MM.1S (cell line): ENCODE results near the gene BCCIP.
A peak's percentile ranks its signal among the peaks of the same experiment; 100 is the strongest.

Experiments used
- DNase-seq: peaks from one replicate; pipeline ENCODE4 v3.0.0-alpha.2; 2015
- H2AFZ ChIP-seq: fragments of 300-600 bp; sonication (generic); 2 replicates; pipeline ENCODE4 v1.6.0; 2016; ENCODE audit warnings: antibody characterized with exemption, low read length
- H3F3A ChIP-seq: fragments of 300-600 bp; sonication (generic); 2 replicates; pipeline ENCODE4 v1.6.1; 2016; ENCODE audit warnings: mild to moderate bottlenecking, antibody characterized with exemption, low read length, moderate library complexity, mixed read lengths; ENCODE audit not compliant: insufficient read depth
- H3K27ac ChIP-seq: fragments of 300-600 bp; sonication (generic); 2 replicates; pipeline ENCODE4 v1.5.1; 2016; ENCODE audit warnings: mild to moderate bottlenecking, low read length
- H3K27me3 ChIP-seq: fragments of 300-600 bp; sonication (generic); replicated peaks from 2 replicates; pipeline ENCODE4 v1.6.0; 2016; ENCODE audit warnings: low read length; ENCODE audit not compliant: insufficient read depth
- H3K36me3 ChIP-seq: fragments of 300-600 bp; sonication (generic); replicated peaks from 2 replicates; pipeline ENCODE4 v1.6.1; 2016; ENCODE audit warnings: mild to moderate bottlenecking, low read length, mixed read lengths; ENCODE audit not compliant: insufficient read depth
- H3K4me1 ChIP-seq: fragments of 300-600 bp; sonication (generic); 2 replicates; pipeline ENCODE4 v1.6.1; 2016; ENCODE audit warnings: low read length, mixed read lengths
- H3K4me2 ChIP-seq: fragments of 300-600 bp; sonication (generic); 2 replicates; pipeline ENCODE4 v1.6.0; 2016; ENCODE audit warnings: low read depth, low read length
- H3K4me3 ChIP-seq: fragments of 300-600 bp; sonication (generic); 2 replicates; pipeline ENCODE4 v1.5.1; 2016; ENCODE audit warnings: low read length, mixed read lengths
- H3K79me2 ChIP-seq: fragments of 300-600 bp; sonication (generic); 2 replicates; pipeline ENCODE4 v1.6.1; 2016; ENCODE audit warnings: mixed run types, low read length, mixed read lengths
- H3K9ac ChIP-seq: fragments of 300-600 bp; sonication (generic); 2 replicates; pipeline ENCODE4 v1.6.1; 2016; ENCODE audit warnings: low read length, mixed read lengths
- H3K9me2 ChIP-seq: fragments of 300-600 bp; sonication (generic); replicated peaks from 2 replicates; pipeline ENCODE4 v1.6.1; 2016; ENCODE audit warnings: mild to moderate bottlenecking, low read length, mixed read lengths; ENCODE audit not compliant: insufficient read depth
- H3K9me3 ChIP-seq: fragments of 300-600 bp; sonication (generic); replicated peaks from 2 replicates; pipeline ENCODE4 v1.6.1; 2016; ENCODE audit warnings: mild to moderate bottlenecking, low read length, mixed read lengths; ENCODE audit not compliant: insufficient read depth
- H4K20me1 ChIP-seq: fragments of 300-600 bp; sonication (generic); 2 replicates; pipeline ENCODE4 v1.6.1; 2016; ENCODE audit warnings: mild to moderate bottlenecking, low read length, moderate library complexity, mixed read lengths; ENCODE audit not compliant: insufficient read depth
- EZH2 ChIP-seq: fragments of 300-600 bp; sonication (generic); optimal IDR thresholded peaks from 2 replicates; pipeline ENCODE3; 2017; ENCODE audit warnings: low read depth, mild to moderate bottlenecking, antibody characterized with exemption, low read length, mixed read lengths
- EZH2phosphoT487 ChIP-seq: fragments of 300-600 bp; sonication (generic); IDR thresholded peaks from 2 replicates; pipeline ENCODE4 v1.6.1; 2018; ENCODE audit warnings: antibody characterized with exemption, low read length
- TF ChIP-seq, protein P1 (sequence below): fragments of 300-600 bp; sonication (generic); IDR thresholded peaks from 2 replicates; pipeline ENCODE4 v1.5.1; 2016; ENCODE audit warnings: antibody characterized with exemption, low read length, mixed read lengths

BCCIP gene

GRCh38 chr10:125797994-125798662 lies 25.2 kb upstream of the BCCIP start:
- H3K79me2 ChIP-seq = no peaks in the 10 kb centered on the region
- H3K9me3 ChIP-seq = no peaks in the 10 kb centered on the region
- H3K27me3 ChIP-seq = no peaks in the 10 kb centered on the region
- no peaks in the 10 kb centered on the region for H4K20me1 ChIP-seq
- H3K9ac ChIP-seq = 0 out of 2 replicates have a peak overlapping the region, but pooled peaks have one; percentile 21
- H3K27ac ChIP-seq = peak overlapping the region; percentile 97
- peak overlapping the region; percentile 34 for H2AFZ ChIP-seq
- DNase-seq = peak; percentile 28
- peaks cover 44% of the 10 kb centered on the region for H3F3A ChIP-seq
- TF ChIP-seq EZH2phosphoT487 (no peak), EZH2 (no peak)
- TF ChIP-seq, protein P1, sequence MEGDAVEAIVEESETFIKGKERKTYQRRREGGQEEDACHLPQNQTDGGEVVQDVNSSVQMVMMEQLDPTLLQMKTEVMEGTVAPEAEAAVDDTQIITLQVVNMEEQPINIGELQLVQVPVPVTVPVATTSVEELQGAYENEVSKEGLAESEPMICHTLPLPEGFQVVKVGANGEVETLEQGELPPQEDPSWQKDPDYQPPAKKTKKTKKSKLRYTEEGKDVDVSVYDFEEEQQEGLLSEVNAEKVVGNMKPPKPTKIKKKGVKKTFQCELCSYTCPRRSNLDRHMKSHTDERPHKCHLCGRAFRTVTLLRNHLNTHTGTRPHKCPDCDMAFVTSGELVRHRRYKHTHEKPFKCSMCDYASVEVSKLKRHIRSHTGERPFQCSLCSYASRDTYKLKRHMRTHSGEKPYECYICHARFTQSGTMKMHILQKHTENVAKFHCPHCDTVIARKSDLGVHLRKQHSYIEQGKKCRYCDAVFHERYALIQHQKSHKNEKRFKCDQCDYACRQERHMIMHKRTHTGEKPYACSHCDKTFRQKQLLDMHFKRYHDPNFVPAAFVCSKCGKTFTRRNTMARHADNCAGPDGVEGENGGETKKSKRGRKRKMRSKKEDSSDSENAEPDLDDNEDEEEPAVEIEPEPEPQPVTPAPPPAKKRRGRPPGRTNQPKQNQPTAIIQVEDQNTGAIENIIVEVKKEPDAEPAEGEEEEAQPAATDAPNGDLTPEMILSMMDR = no peak
- peaks cover 65% of the 10 kb centered on the region for H3K4me1 ChIP-seq
- H3K4me2 ChIP-seq = peak overlapping the region; percentile 77
- no peaks in the 10 kb centered on the region for H3K36me3 ChIP-seq
- no peak overlapping the region for H3K4me3 ChIP-seq
- no peaks in the 10 kb centered on the region for H3K9me2 ChIP-seq

DNA sequence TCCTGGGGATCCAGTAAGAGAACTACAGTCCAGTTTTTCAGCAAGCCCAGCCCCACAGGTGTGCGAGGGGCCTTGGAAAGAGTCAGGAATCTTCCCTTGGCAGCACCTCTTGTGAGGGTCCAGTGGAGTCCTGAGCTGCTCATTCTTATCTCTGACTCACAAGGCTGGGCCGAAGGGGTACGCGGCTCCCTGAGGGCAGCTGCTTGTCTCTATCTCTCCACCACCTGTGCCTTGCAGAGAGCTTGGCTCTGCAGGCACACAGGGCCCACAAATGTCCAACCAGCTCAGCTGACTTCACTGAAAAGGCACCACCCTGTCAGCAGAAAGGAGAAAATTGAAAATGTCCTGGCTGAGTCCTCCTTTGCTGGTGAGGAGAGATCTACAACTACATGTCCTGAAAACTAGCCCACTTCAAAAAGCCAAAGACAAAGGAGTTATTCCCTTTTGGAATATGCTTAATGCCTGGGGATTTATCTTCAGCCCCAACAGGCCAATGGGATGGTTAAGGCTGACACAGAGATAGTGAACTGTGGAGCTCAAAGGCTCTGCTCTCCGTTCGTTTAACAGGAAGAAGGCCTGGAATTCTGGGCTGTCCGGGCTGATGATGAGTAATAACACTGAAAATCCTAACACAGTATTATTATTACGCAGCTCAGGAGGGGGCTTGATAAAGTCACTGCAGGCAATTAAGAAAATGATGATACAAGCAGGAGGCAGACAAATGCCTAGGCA lies 23.7 kb upstream of the BCCIP start:
- Histone ChIP-seq H3K27me3 (no peaks in the 10 kb centered on the region), H3K36me3 (no peaks in the 10 kb centered on the region), H3K4me1 (peaks cover 55% of the 10 kb centered on the region), H3K4me3 (no peak overlapping the region), H2AFZ (no peak overlapping the region), H3K9me3 (no peaks in the 10 kb centered on the region), H3F3A (peaks cover 44% of the 10 kb centered on the region), H3K9me2 (no peaks in the 10 kb centered on the region), H3K4me2 (no peak overlapping the region), H3K9ac (no peak overlapping the region), H3K79me2 (no peaks in the 10 kb centered on the region), H4K20me1 (no peaks in the 10 kb centered on the region), H3K27ac (no peak overlapping the region)
- no peak for DNase-seq
- TF ChIP-seq EZH2phosphoT487 = no peak
- no peak for TF ChIP-seq EZH2

- Histone ChIP-seq H4K20me1 (no peaks in the 10 kb centered on the region), H3K79me2 (no peaks in the 10 kb centered on the region), H3F3A (peaks cover 24% of the 10 kb centered on the region), H3K27ac (no peak overlapping the region), H2AFZ (no peak overlapping the region), H3K36me3 (no peaks in the 10 kb centered on the region), H3K4me1 (peaks cover 35% of the 10 kb centered on the region), H3K9me2 (no peaks in the 10 kb centered on the region), H3K27me3 (no peaks in the 10 kb centered on the region), H3K4me3 (no peak overlapping the region), H3K9ac (no peak overlapping the region), H3K4me2 (no peak overlapping the region), H3K9me3 (no peaks in the 10 kb centered on the region)
- no peak for DNase-seq
- TF ChIP-seq EZH2 (no peak), EZH2phosphoT487 (no peak)
- TF ChIP-seq, protein P1 = no peak
Measured at GRCh38 chr10:125801574-125801973, 21.8 kb upstream of the BCCIP start.
